ENCODE data around the gene NAPSA. TPM values are rescaled to one million over a fixed set of nuclear protein-coding genes. Genes with fewer than 3 reads are reported as not detected.

The NAPSA gene
- not detected in 2 replicates for total RNA-seq

GRCh38 chr19:50365434-50366306, at the start of gene NAPSA:
Gene NAPSA (minus strand): TSS chr19:50365639. CDS start chr19:50365621, 18 bp downstream.

GRCh38 chr19:50383852-50384684, 18.6 kb upstream of the NAPSA start, which contains the start of gene POLD1:
Gene POLD1 (plus strand): TSS chr19:50384347. CDS start chr19:50398852, 14,505 bp downstream.

GRCh38 chr19:50376166-50377050, 11.0 kb upstream of the NAPSA start, which contains the start of gene NR1H2:
Gene NR1H2 (plus strand): TSS chr19:50376457. CDS start chr19:50377606, 1,149 bp downstream.

GRCh38 chr19:50329146-50329925, 36.1 kb downstream of the NAPSA start, which contains the start of gene KCNC3:
Gene KCNC3 (minus strand): TSS chr19:50329377. CDS start chr19:50329082, 295 bp downstream.

Other genes starting within 250 kb of the NAPSA start
- not detected in 2 replicates for gene IZUMO2, start 202.4 kb downstream of the NAPSA start, total RNA-seq
- not detected in 2 replicates for gene MYH14, start 162.0 kb downstream of the NAPSA start, total RNA-seq
- gene KCNC3, start 36.3 kb downstream of the NAPSA start, total RNA-seq = under 0.01 and 0.07 TPM in 2 replicates
- 38.3 and 44.9 TPM in 2 replicates for gene NR1H2, start 10.8 kb upstream of the NAPSA start, total RNA-seq
- 38.3 and 58.6 TPM in 2 replicates for gene POLD1, start 18.7 kb upstream of the NAPSA start, total RNA-seq
- not detected in 2 replicates for gene SPIB, start 53.3 kb upstream of the NAPSA start, total RNA-seq
- gene MYBPC2, start 67.3 kb upstream of the NAPSA start, total RNA-seq = not detected in 2 replicates
- 36.2 and 38.3 TPM in 2 replicates for gene EMC10, start 110.9 kb upstream of the NAPSA start, total RNA-seq
- gene GARIN5A, start 111.2 kb upstream of the NAPSA start, total RNA-seq = not detected in 2 replicates
- 11.0 and 14.4 TPM in 2 replicates for gene JOSD2, start 145.6 kb upstream of the NAPSA start, total RNA-seq
- gene ASPDH, start 148.3 kb upstream of the NAPSA start, total RNA-seq = not detected in 2 replicates
- gene LRRC4B, start 202.8 kb upstream of the NAPSA start, total RNA-seq = under 0.01 and 0.07 TPM in 2 replicates

Measured in thoracic aorta endothelial cell (primary cell).